Erythroblast (primary cell): ENCODE data around the gene COL16A1.
"Not testable (repeated sequence)": the region's sequence is repeated elsewhere in the genome, so short reads cannot be mapped to it uniquely, and the experiment has no call there.

Source experiments
- GATA1 ChIP-seq: IDR thresholded peaks from 2 replicates; pipeline ENCODE4 v1.6.1; 2011; ENCODE audit warnings: low read depth, mild to moderate bottlenecking, control low read depth, low read length, moderate library complexity
- POLR2A ChIP-seq: IDR thresholded peaks from 2 replicates; pipeline ENCODE4 v1.6.1; 2011; ENCODE audit warnings: mild to moderate bottlenecking, low read length

- not testable (repeated sequence) for TF ChIP-seq POLR2A, GATA1
Observed at GRCh38 chr1:31707059-31707600, 3.3 kb upstream of the COL16A1 start.
